H1 (cell line): ENCODE data around the gene PRSS38. TPM values are rescaled to one million over a fixed set of nuclear protein-coding genes. Genes with fewer than 3 reads are reported as not detected.

Experiments
- CTCF ChIA-PET: fragments of 300-600 bp; sonication (Branson Sonifier 250); formaldehyde crosslinking; loops from one replicate; lab custom pipeline; 2021; ENCODE audit not compliant: partially characterized antibody; lab: Charles Lee
- POLR2A ChIA-PET: fragments of 300-600 bp; sonication (Branson Sonifier 250); formaldehyde crosslinking; loops from one replicate; lab custom pipeline; 2021; ENCODE audit warnings: inconsistent platforms; ENCODE audit not compliant: partially characterized antibody; lab: Charles Lee
- DNase-seq, 2 experiments: peaks; one replicate each; pipeline versions ENCODE4 v3.0.0 to v3.0.0-alpha.2; 2010 to 2022; ENCODE audit warnings: low spot score in 2 of 2, low read depth in 1 of 2, mixed read lengths in 1 of 2
- FAIRE-seq: peaks from 2 replicates; lab custom pipeline; 2011; peaks lifted over from hg19 to GRCh38; lab: Jason Lieb, UNC
- H2AFZ ChIP-seq: 2 replicates; pipeline ENCODE4 v1.8.1; 2012; ENCODE audit warnings: low read length, inconsistent platforms
- H2AK5ac ChIP-seq: 2 replicates; pipeline ENCODE4 v1.6.1; 2013; ENCODE audit warnings: low read depth, low read length
- H2BK120ac ChIP-seq: replicated peaks from 2 replicates; pipeline ENCODE3; 2013; ENCODE audit warnings: low read depth, low read length, inconsistent platforms
- H2BK12ac ChIP-seq: 2 replicates; pipeline ENCODE4 v1.6.1; 2013; ENCODE audit warnings: low read depth, low read length
- H2BK15ac ChIP-seq: 2 replicates; pipeline ENCODE4 v1.6.1; 2013; ENCODE audit warnings: low read length
- H2BK20ac ChIP-seq: 2 replicates; pipeline ENCODE4 v1.6.1; 2013; ENCODE audit warnings: low read length
- H2BK5ac ChIP-seq: 2 replicates; pipeline ENCODE4 v1.6.1; 2013; ENCODE audit warnings: low read depth, low read length
- H3K14ac ChIP-seq: 2 replicates; pipeline ENCODE4 v1.6.1; 2013; ENCODE audit warnings: inconsistent platforms; ENCODE audit not compliant: insufficient read length
- H3K18ac ChIP-seq: 2 replicates; pipeline ENCODE4 v1.6.1; 2013; ENCODE audit warnings: low read length; ENCODE audit errors: extremely low read depth
- H3K23ac ChIP-seq: 2 replicates; pipeline ENCODE4 v1.6.1; 2013; ENCODE audit warnings: inconsistent platforms; ENCODE audit not compliant: insufficient read length
- H3K23me2 ChIP-seq: 2 replicates; pipeline ENCODE4 v1.6.1; 2013; ENCODE audit warnings: low read depth, low read length
- H3K27ac ChIP-seq: 2 replicates; pipeline ENCODE4 v1.6.1; 2011; ENCODE audit warnings: low read depth, low read length, inconsistent platforms
- H3K27me3 ChIP-seq, 4 experiments: replicated peaks in 1 of 4; 1 replicate in 1 of 4; 2 replicates in 3 of 4; pipeline versions ENCODE4 v1.6.1 to v1.8.1; 2011 to 2013; ENCODE audit warnings: low read length in 3 of 4, mild to moderate bottlenecking in 3 of 4, inconsistent platforms in 2 of 4, mixed read lengths in 2 of 4, moderate library complexity in 1 of 4; ENCODE audit not compliant: control insufficient read depth in 3 of 4, insufficient read depth in 3 of 4; ENCODE audit errors: extremely low read depth in 1 of 4
- H3K36me3 ChIP-seq, 4 experiments: 2 replicates each; pipeline versions ENCODE4 v1.6.1 to v1.8.1; 2011 to 2013; ENCODE audit warnings: mild to moderate bottlenecking in 4 of 4, low read length in 3 of 4, moderate library complexity in 2 of 4, control low read depth in 1 of 4, inconsistent platforms in 1 of 4; ENCODE audit not compliant: insufficient read depth in 4 of 4, control insufficient read depth in 2 of 4
- H3K4ac ChIP-seq: replicated peaks from 2 replicates; pipeline ENCODE3; 2013; ENCODE audit warnings: low read length, low read depth, mixed read lengths, inconsistent platforms; ENCODE audit not compliant: insufficient read length
- H3K4me1 ChIP-seq, 4 experiments: replicated peaks in 1 of 4; 1 replicate in 1 of 4; 2 replicates in 3 of 4; pipeline versions ENCODE4 v1.6.1 to v1.8.1; 2011 to 2013; ENCODE audit warnings: low read length in 3 of 4, inconsistent platforms in 2 of 4, mixed read lengths in 1 of 4; ENCODE audit not compliant: insufficient read depth in 4 of 4, control insufficient read depth in 3 of 4
- H3K4me2 ChIP-seq, 2 experiments: 2 replicates each; pipeline versions ENCODE4 v1.6.1 to v1.8.1; 2011 to 2013; ENCODE audit warnings: low read depth in 2 of 2, low read length in 2 of 2, control low read depth in 1 of 2, inconsistent platforms in 1 of 2, mild to moderate bottlenecking in 1 of 2; ENCODE audit not compliant: insufficient read depth in 1 of 2
- H3K4me3 ChIP-seq, 4 experiments: fragments of 200-600, 300-600 bp in 1 of 4; sonication (generic), shearing (Covaris generic), sonication (Bioruptor Twin) in 1 of 4; 2 replicates each; pipeline versions ENCODE4 v1.5.1 to v1.8.1; 2011 to 2016; ENCODE audit warnings: low read length in 4 of 4, low read depth in 3 of 4, control low read depth in 2 of 4, inconsistent platforms in 2 of 4, mild to moderate bottlenecking in 2 of 4, mixed read lengths in 1 of 4, moderate library complexity in 1 of 4; ENCODE audit not compliant: insufficient read depth in 2 of 4; ENCODE audit errors: extremely low read depth in 1 of 4
- H3K56ac ChIP-seq: replicated peaks from 2 replicates; pipeline ENCODE3; 2013; ENCODE audit warnings: low read depth, mild to moderate bottlenecking, mixed read lengths, low read length, inconsistent platforms; ENCODE audit not compliant: insufficient read length
- H3K79me1 ChIP-seq: 2 replicates; pipeline ENCODE4 v1.6.1; 2013; ENCODE audit warnings: low read depth, low read length, control low read depth
- H3K79me2 ChIP-seq, 2 experiments: 2 replicates each; pipeline versions ENCODE4 v1.6.1 to v1.8.1; 2012 to 2013; ENCODE audit warnings: low read length in 2 of 2, mild to moderate bottlenecking in 2 of 2, inconsistent platforms in 1 of 2; ENCODE audit not compliant: insufficient read depth in 2 of 2, control insufficient read depth in 1 of 2
- H3K9ac ChIP-seq, 4 experiments: replicated peaks in 1 of 4; 1 replicate in 1 of 4; 2 replicates in 3 of 4; pipeline versions ENCODE4 v1.6.1 to v1.8.1; 2011 to 2013; ENCODE audit warnings: low read depth in 3 of 4, low read length in 3 of 4, control low read depth in 2 of 4, mild to moderate bottlenecking in 2 of 4, moderate library complexity in 2 of 4, inconsistent platforms in 1 of 4; ENCODE audit errors: extremely low read depth in 1 of 4
- H3K9me3 ChIP-seq, 2 experiments: 2 replicates each; pipeline versions ENCODE4 v1.6.1 to v1.8.1; 2012 to 2013; ENCODE audit warnings: mild to moderate bottlenecking in 2 of 2, moderate library complexity in 2 of 2, control low read depth in 1 of 2, inconsistent platforms in 1 of 2, low read depth in 1 of 2, low read length in 1 of 2, mixed read lengths in 1 of 2; ENCODE audit not compliant: insufficient read depth in 2 of 2
- H4K20me1 ChIP-seq, 2 experiments: replicated peaks in 1 of 2; 2 replicates each; pipeline versions ENCODE3 to v1.8.1; 2011 to 2013; ENCODE audit warnings: inconsistent platforms in 2 of 2, low read length in 2 of 2, mild to moderate bottlenecking in 1 of 2; ENCODE audit not compliant: insufficient read depth in 2 of 2, control insufficient read depth in 1 of 2
- H4K5ac ChIP-seq: 2 replicates; pipeline ENCODE4 v1.6.1; 2013; ENCODE audit warnings: low read length, low read depth, mixed read lengths, inconsistent platforms; ENCODE audit not compliant: insufficient read length
- H4K8ac ChIP-seq: 2 replicates; pipeline ENCODE4 v1.8.0; 2013; ENCODE audit warnings: mild to moderate bottlenecking, moderate library complexity, low read length, inconsistent platforms; ENCODE audit not compliant: insufficient read depth; ENCODE audit errors: extremely low read depth
- H4K91ac ChIP-seq: replicated peaks from 2 replicates; pipeline ENCODE3; 2013; ENCODE audit warnings: low read length, mixed read lengths, inconsistent platforms; ENCODE audit not compliant: insufficient read length
- JUN ChIP-seq: IDR thresholded peaks from 2 replicates; pipeline ENCODE4 v1.6.1; 2011; ENCODE audit warnings: low read depth, mild to moderate bottlenecking, improper control_type of control experiment, low read length
- KDM4A ChIP-seq: IDR thresholded peaks from one replicate; pipeline ENCODE4 v1.7.1; 2012; ENCODE audit warnings: low read depth, mild to moderate bottlenecking, moderate library complexity, low read length, inconsistent platforms; ENCODE audit not compliant: severe bottlenecking
- RFX5 ChIP-seq: IDR thresholded peaks from 2 replicates; pipeline ENCODE4 v1.6.1; 2011; ENCODE audit warnings: low read depth, low read length, improper control_type of control experiment, borderline replicate concordance
- RNF2 ChIP-seq: fragments of 200-900, 300-1000 bp; sonication (generic); IDR thresholded peaks from 2 replicates; pipeline ENCODE4 v1.7.1; 2016; ENCODE audit warnings: borderline replicate concordance, low read depth, mild to moderate bottlenecking, antibody characterized with exemption, low read length; ENCODE audit not compliant: poor library complexity, severe bottlenecking; ENCODE audit errors: missing control alignments
- TCF12 ChIP-seq: IDR thresholded peaks from 2 replicates; pipeline ENCODE4 v1.6.1; 2011; ENCODE audit warnings: low read depth, mild to moderate bottlenecking, low read length
- WGBS, 2 experiments: shearing (Covaris generic) in 1 of 2; methylation state at CpG; one replicate each; pipeline versions ENCODE4 v1.1.6 to v1.1.7; 2013 to 2015; ENCODE audit warnings: low lambda C conversion rate in 2 of 2, mixed read lengths in 2 of 2, inconsistent platforms in 1 of 2, low coverage in 1 of 2, missing lambda C conversion rate in 1 of 2; ENCODE audit not compliant: insufficient replicate concordance in 2 of 2, insufficient coverage in 1 of 2, insufficient read length in 1 of 2; ENCODE audit errors: extremely low coverage in 1 of 2, missing lambda C conversion rate in 1 of 2; 5-methylcytosine and 5-hydroxymethylcytosine counted together
- polyA plus RNA-seq, 7 experiments: library from polyadenylated mRNA; depleted of rRNA in 3 of 7; stranded (reverse) in 5 of 7; unstranded in 2 of 7; fragments of >200 nt in 5 of 7; fragments of 200-250 nt in 2 of 7; gene quantifications; 1 replicate in 5 of 7; 2 replicates in 1 of 7; 4 replicates in 1 of 7; pipeline versions ENCODE4 v1.2.1 to v1.2.3, GENCODE V29; 2011 to 2013; ENCODE audit warnings: missing spikeins in 2 of 7, mixed read lengths in 2 of 7
- total RNA-seq: library from RNA; stranded (reverse); fragmentation: NEBNext Ultra II Directional; extraction: Animal tissue kit (Norgen Biotek cat#: 25700); gene quantifications from 2 replicates; pipeline ENCODE4 v1.2.1, GENCODE V29; 2021

Gene PRSS38
- total and polyA plus RNA-seq, 2 of the 8 experiments (the other 6 are each of a cell fraction or from before 2014, with no cell fraction given): not detected

- Histone ChIP-seq H3K23ac (no peak overlapping the region), H3K36me3 (no peaks in the 10 kb centered on the region), H2BK15ac (no peak overlapping the region), H2BK20ac (no peak overlapping the region), H4K5ac (no peak overlapping the region), H3K18ac (no peak overlapping the region), H4K91ac (no peak overlapping the region), H3K79me2 (no peaks in the 10 kb centered on the region), H2AK5ac (no peak overlapping the region), H4K8ac (no peak overlapping the region; the same call in 1 of the 2 replicates), H2BK12ac (no peak overlapping the region), H2BK120ac (no peak overlapping the region), H3K79me1 (no peaks in the 10 kb centered on the region), H3K9me3 (no peaks in the 10 kb centered on the region), H3K4me3 (no peak overlapping the region), H3K56ac (no peak overlapping the region), H3K4me1 (peaks cover 0 to 18% (median 15%) of the 10 kb centered on the region in 4 experiments; a peak in 6 of 7 replicates), H3K14ac (no peak overlapping the region), H2BK5ac (no peak overlapping the region), H3K27ac (no peak overlapping the region), H3K23me2 (no peaks in the 10 kb centered on the region), H3K27me3 (peaks cover 0 to 3% (median 0%) of the 10 kb centered on the region in 4 experiments; a peak in 1 of 7 replicates), H3K4me2 (no peak overlapping the region), H4K20me1 (peaks cover 0 to 1% of the 10 kb centered on the region in 2 experiments), H3K9ac (no peak overlapping the region), H3K4ac (no peak overlapping the region), H2AFZ (no peak overlapping the region)
- WGBS, 2 experiments: 86% methylated on average over 16 of the region's 16 CpGs; no CpG with 5 or more reads in 1 of the 2 experiments
- TF ChIP-seq RNF2 (no peak), JUN (no peak), RFX5 (no peak), KDM4A (no peak), TCF12 (no peak)
- ChIA-PET CTCF (no interaction called here), POLR2A (interaction anchor here (0.6 kb wide), 1 partner anchor 8 kb away, joined by 3 read pairs; no protein-coding TSS in a partner anchor)
- FAIRE-seq: no peak
- no peak for DNase-seq
Observed at GRCh38 chr1:227798078-227798802, 17.2 kb upstream of the PRSS38 start.
